ES-I3 (cell line): Measurements from ENCODE around the gene LMX1B.
A peak's percentile ranks its signal among the peaks of the same experiment; 100 is the strongest.

ENCODE experiments used
- H3K36me3 ChIP-seq: 2 replicates; pipeline ENCODE4 v1.6.1; 2013; ENCODE audit warnings: mild to moderate bottlenecking, low read length, control low read depth, moderate library complexity; ENCODE audit not compliant: insufficient read depth
- H3K4me1 ChIP-seq: 2 replicates; pipeline ENCODE4 v1.6.1; 2013; ENCODE audit warnings: mild to moderate bottlenecking, control low read depth, low read length; ENCODE audit not compliant: insufficient read depth
- H3K9ac ChIP-seq: 2 replicates; pipeline ENCODE4 v1.6.1; 2013; ENCODE audit warnings: low read depth, mild to moderate bottlenecking, low read length, moderate library complexity
- H3K9me3 ChIP-seq: 2 replicates; pipeline ENCODE4 v1.6.1; 2013; ENCODE audit warnings: mild to moderate bottlenecking, low read length, moderate library complexity; ENCODE audit not compliant: control insufficient read depth, insufficient read depth

Gene LMX1B

GRCh38 chr9:126674365-126675146, 60.8 kb downstream of the LMX1B start:
- Histone ChIP-seq H3K4me1 (peaks cover 36% of the 10 kb centered on the region), H3K9me3 (no peaks in the 10 kb centered on the region), H3K9ac (no peak overlapping the region; the same call in 1 of the 2 replicates), H3K36me3 (no peaks in the 10 kb centered on the region)

- no peak overlapping the region; the same call in 1 of the 2 replicates for H3K9ac ChIP-seq
- H3K4me1 ChIP-seq, result peaks cover 36% of the 10 kb centered on the region
- no peaks in the 10 kb centered on the region for H3K9me3 ChIP-seq
- H3K36me3 ChIP-seq, result no peaks in the 10 kb centered on the region
These were observed 61.4 kb downstream of the LMX1B start for GRCh38 chr9:126675147-126675467.

GRCh38 chr9:126676102-126676684, 62.5 kb downstream of the LMX1B start:
- no peaks in the 10 kb centered on the region for H3K9me3 ChIP-seq
- H3K9ac ChIP-seq, result peak overlapping the region; percentile 1; the same call in 1 of the 2 replicates
- no peaks in the 10 kb centered on the region for H3K36me3 ChIP-seq
- H3K4me1 ChIP-seq, result peaks cover 31% of the 10 kb centered on the region

GRCh38 chr9:126676685-126677143, 63.0 kb downstream of the LMX1B start:
- peaks cover 31% of the 10 kb centered on the region for H3K4me1 ChIP-seq
- no peaks in the 10 kb centered on the region for H3K36me3 ChIP-seq

GRCh38 chr9:126677188-126678084, 63.7 kb downstream of the LMX1B start:
- peaks cover 31% of the 10 kb centered on the region for H3K4me1 ChIP-seq
- H3K9me3 ChIP-seq, result no peaks in the 10 kb centered on the region
- H3K36me3 ChIP-seq, result no peaks in the 10 kb centered on the region
- peak overlapping the region; percentile 13; the same call in 1 of the 2 replicates for H3K9ac ChIP-seq

More at GRCh38 chr9:126676685-126677143, 63.0 kb downstream of the LMX1B start:
- H3K9ac ChIP-seq, result peak overlapping the region; percentile 13; the same call in 1 of the 2 replicates
- no peaks in the 10 kb centered on the region for H3K9me3 ChIP-seq

- Histone ChIP-seq H3K9ac (no peak overlapping the region), H3K36me3 (no peaks in the 10 kb centered on the region), H3K9me3 (no peaks in the 10 kb centered on the region), H3K4me1 (peaks cover 21% of the 10 kb centered on the region)
These were observed 65.3 kb downstream of the LMX1B start for GRCh38 chr9:126678989-126679388.

- H3K36me3 ChIP-seq, result no peaks in the 10 kb centered on the region
- no peak overlapping the region for H3K9ac ChIP-seq
- H3K4me1 ChIP-seq, result peaks cover 12% of the 10 kb centered on the region
- H3K9me3 ChIP-seq, result no peaks in the 10 kb centered on the region
These were observed 67.6 kb downstream of the LMX1B start for GRCh38 chr9:126681336-126681735.

GRCh38 chr9:126682113-126682810, 68.5 kb downstream of the LMX1B start:
- H3K4me1 ChIP-seq, result peaks cover 6% of the 10 kb centered on the region
- H3K36me3 ChIP-seq, result no peaks in the 10 kb centered on the region
- no peaks in the 10 kb centered on the region for H3K9me3 ChIP-seq
- peak overlapping the region; percentile 41; the same call in 1 of the 2 replicates for H3K9ac ChIP-seq

- H3K36me3 ChIP-seq, result no peaks in the 10 kb centered on the region
- no peaks in the 10 kb centered on the region; the same call in 1 of the 2 replicates for H3K4me1 ChIP-seq
- no peaks in the 10 kb centered on the region for H3K9me3 ChIP-seq
- H3K9ac ChIP-seq, result peak overlapping the region; percentile 41; the same call in 1 of the 2 replicates
These were observed 69.4 kb downstream of the LMX1B start for GRCh38 chr9:126682928-126683697.

GRCh38 chr9:126683698-126684044, 69.9 kb downstream of the LMX1B start:
- Histone ChIP-seq H3K36me3 (no peaks in the 10 kb centered on the region), H3K9ac (no peak overlapping the region), H3K4me1 (no peaks in the 10 kb centered on the region; the same call in 1 of the 2 replicates), H3K9me3 (no peaks in the 10 kb centered on the region)

- Histone ChIP-seq H3K9ac (no peak overlapping the region), H3K36me3 (no peaks in the 10 kb centered on the region), H3K4me1 (no peaks in the 10 kb centered on the region; the same call in 1 of the 2 replicates), H3K9me3 (no peaks in the 10 kb centered on the region)
These were observed 70.6 kb downstream of the LMX1B start for GRCh38 chr9:126684345-126684744.

GRCh38 chr9:126684965-126685465, 71.3 kb downstream of the LMX1B start:
- Histone ChIP-seq H3K9me3 (no peaks in the 10 kb centered on the region), H3K4me1 (no peaks in the 10 kb centered on the region; the same call in 1 of the 2 replicates), H3K9ac (no peak overlapping the region), H3K36me3 (no peaks in the 10 kb centered on the region)

- H3K9ac ChIP-seq, result no peak overlapping the region
- H3K9me3 ChIP-seq, result no peaks in the 10 kb centered on the region
- no peaks in the 10 kb centered on the region; the same call in 1 of the 2 replicates for H3K4me1 ChIP-seq
- no peaks in the 10 kb centered on the region for H3K36me3 ChIP-seq
These were observed 74.3 kb downstream of the LMX1B start for GRCh38 chr9:126687930-126688461.
